Measurements from ENCODE around the gene RRP9. TPM values are rescaled to one million over a fixed set of nuclear protein-coding genes. Genes with fewer than 3 reads are reported as not detected.
"Not testable (repeated sequence)": the region's sequence is repeated elsewhere in the genome, so short reads cannot be mapped to it uniquely, and the experiment has no call there.

Gene RRP9
- total RNA-seq, 1 donor from 2014 or later: 19.7 TPM

- Mint-ChIP-seq H3K36me3 (ENCODE audit: low read depth) (peaks cover 10% of the 10 kb centered on the region), H3K27ac (ENCODE audit: unreplicated experiment) (no peak overlapping the region), H3K27me3 (ENCODE audit: low read depth) (no peaks in the 10 kb centered on the region), H3K4me1 (ENCODE audit: low read depth) (no peaks in the 10 kb centered on the region), H3K4me3 (ENCODE audit: unreplicated experiment) (no peak overlapping the region), H3K9me3 (ENCODE audit: low read depth) (no peaks in the 10 kb centered on the region)
- no peak for TF ChIP-seq CTCF (IDR thresholded peaks at IDR 0.05)
- no peak for DNase-seq (ENCODE audit: low spot score)
Measured at GRCh38 chr3:51929420-51930003, 12.2 kb downstream of the RRP9 start.

DNA sequence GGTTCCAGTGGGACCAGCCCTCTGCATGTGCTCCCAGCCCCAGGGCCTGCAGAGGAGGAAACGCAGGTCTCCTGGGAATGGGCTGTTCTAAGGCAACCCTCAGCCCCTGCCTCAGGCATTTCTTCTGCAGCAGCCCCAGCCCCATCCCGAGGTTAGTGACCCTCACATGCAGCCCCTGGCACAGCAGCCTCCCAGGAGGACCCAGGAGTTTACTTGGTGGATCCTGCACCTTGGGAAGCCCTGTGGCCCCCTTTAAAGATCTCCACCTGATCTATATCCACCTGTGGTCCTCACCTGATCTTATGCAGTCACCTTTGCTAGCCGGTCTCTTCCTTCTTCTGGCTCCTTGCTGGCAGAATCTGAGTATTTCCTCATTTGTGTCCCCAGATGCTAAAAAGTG lies 12.7 kb downstream of the RRP9 start:
- not testable (repeated sequence) for H3K4me3 Mint-ChIP-seq (ENCODE audit: unreplicated experiment); H3K9me3 Mint-ChIP-seq (ENCODE audit: low read depth); H3K4me1 Mint-ChIP-seq (ENCODE audit: low read depth); DNase-seq (ENCODE audit: low spot score); H3K27me3 Mint-ChIP-seq (ENCODE audit: low read depth); H3K36me3 Mint-ChIP-seq (ENCODE audit: low read depth); H3K27ac Mint-ChIP-seq (ENCODE audit: unreplicated experiment)

DNA sequence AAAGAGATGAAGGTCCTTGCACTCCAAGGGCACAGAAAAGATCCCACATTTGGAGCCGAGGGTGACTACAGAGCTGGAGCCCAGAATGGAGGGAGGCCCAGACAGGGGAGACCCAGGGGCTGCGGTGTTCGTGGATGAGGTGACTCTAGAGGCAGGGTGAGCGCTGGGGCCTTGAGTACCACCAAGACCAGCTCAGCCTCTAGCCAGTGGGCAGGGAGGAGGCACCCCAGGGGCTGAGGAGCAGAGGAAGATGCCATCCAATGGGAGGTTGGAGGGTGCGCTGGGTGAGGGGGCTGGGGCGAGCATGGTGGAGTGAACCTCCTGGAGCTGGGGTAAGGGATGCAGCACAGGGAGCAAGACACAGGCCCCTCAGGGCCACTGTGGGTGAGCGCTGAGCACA lies 13.3 kb downstream of the RRP9 start:
- Mint-ChIP-seq H3K27me3 (ENCODE audit: low read depth) (no peaks in the 10 kb centered on the region), H3K36me3 (ENCODE audit: low read depth) (peaks cover 5% of the 10 kb centered on the region), H3K4me3 (ENCODE audit: unreplicated experiment) (no peak overlapping the region), H3K4me1 (ENCODE audit: low read depth) (no peaks in the 10 kb centered on the region), H3K9me3 (ENCODE audit: low read depth) (no peaks in the 10 kb centered on the region), H3K27ac (ENCODE audit: unreplicated experiment) (no peak overlapping the region)
- TF ChIP-seq CTCF (IDR thresholded peaks at IDR 0.05): no peak
- DNase-seq (ENCODE audit: low spot score): no peak

DNA sequence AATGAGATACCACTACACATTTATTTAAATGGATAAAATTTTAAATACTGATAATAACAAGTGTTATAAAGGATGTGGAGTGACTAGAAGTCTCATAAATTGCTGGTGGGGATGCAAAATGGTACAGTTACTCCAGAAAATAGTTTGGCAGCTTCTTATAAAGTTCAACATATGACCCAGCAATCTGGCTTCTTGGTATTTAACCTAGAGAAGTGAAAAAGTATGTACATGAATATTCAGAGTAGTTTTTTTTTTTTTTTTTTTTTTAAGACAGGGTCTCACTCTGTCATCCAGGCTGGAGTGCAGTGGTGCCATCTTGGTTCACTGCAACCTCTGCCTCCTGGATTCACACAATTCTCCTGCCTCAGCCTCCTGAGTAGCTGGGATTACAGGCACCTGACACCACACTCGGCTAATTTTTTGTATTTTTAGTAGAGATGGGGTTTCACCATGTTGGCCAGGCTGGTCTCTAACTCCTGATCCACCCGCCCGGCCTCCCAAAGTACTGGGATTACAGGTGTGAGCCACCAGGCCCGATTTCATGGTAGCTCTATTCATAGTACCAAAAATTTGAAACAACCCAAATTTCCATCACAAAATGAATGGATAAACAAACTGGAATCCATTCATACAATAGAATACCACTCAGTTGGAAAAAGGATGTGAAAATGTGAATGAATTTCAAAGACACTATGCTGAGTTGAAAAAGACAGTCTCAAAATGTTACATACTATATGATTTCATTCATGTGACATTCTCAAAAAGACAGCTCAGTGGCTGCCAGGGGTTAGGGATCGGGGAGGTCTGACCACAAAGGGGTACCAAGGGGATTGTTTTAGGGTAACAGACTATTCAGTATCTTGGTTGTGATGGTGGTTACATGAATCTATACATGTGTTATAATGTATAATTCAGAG lies 14.4 kb downstream of the RRP9 start:
- Mint-ChIP-seq H3K27me3 (ENCODE audit: low read depth) (no peaks in the 10 kb centered on the region), H3K27ac (ENCODE audit: unreplicated experiment) (no peak overlapping the region), H3K9me3 (ENCODE audit: low read depth) (no peaks in the 10 kb centered on the region), H3K4me3 (ENCODE audit: unreplicated experiment) (no peak overlapping the region), H3K36me3 (ENCODE audit: low read depth) (peaks cover 4% of the 10 kb centered on the region), H3K4me1 (ENCODE audit: low read depth) (no peaks in the 10 kb centered on the region)
- DNase-seq (ENCODE audit: low spot score): no peak
- no peak for TF ChIP-seq CTCF (IDR thresholded peaks at IDR 0.05)

- Mint-ChIP-seq H3K36me3 (ENCODE audit: low read depth) (no peaks in the 10 kb centered on the region), H3K27me3 (ENCODE audit: low read depth) (peaks cover 28% of the 10 kb centered on the region), H3K4me3 (ENCODE audit: unreplicated experiment) (no peak overlapping the region), H3K4me1 (ENCODE audit: low read depth) (no peaks in the 10 kb centered on the region), H3K9me3 (ENCODE audit: low read depth) (no peaks in the 10 kb centered on the region), H3K27ac (ENCODE audit: unreplicated experiment) (no peak overlapping the region)
- TF ChIP-seq CTCF (IDR thresholded peaks at IDR 0.05): no peak
- no peak for DNase-seq (ENCODE audit: low spot score)
Measured at GRCh38 chr3:51921081-51921578, 20.6 kb downstream of the RRP9 start.

All from chondrocyte (in vitro differentiated cells).